ENCODE results near the gene DPM3.

Gene DPM3

GRCh38 chr1:155108296-155108695 lies 32.0 kb downstream of the DPM3 start:
- no peak for DNase-seq
- Histone ChIP-seq H3K36me3 (replicated peaks) (no peaks in the 10 kb centered on the region), H3K4me3 (ENCODE audit: low read depth, low read length) (no peak overlapping the region), H3K27ac (no peak overlapping the region), H3K27me3 (replicated peaks) (peaks cover 3% of the 10 kb centered on the region)
- in situ Hi-C loops (cut with HindIII; ENCODE audit: low pct_ligation_motif_present, low sequenced_read_pairs) = no loop called here
- TF ChIP-seq, protein P1, sequence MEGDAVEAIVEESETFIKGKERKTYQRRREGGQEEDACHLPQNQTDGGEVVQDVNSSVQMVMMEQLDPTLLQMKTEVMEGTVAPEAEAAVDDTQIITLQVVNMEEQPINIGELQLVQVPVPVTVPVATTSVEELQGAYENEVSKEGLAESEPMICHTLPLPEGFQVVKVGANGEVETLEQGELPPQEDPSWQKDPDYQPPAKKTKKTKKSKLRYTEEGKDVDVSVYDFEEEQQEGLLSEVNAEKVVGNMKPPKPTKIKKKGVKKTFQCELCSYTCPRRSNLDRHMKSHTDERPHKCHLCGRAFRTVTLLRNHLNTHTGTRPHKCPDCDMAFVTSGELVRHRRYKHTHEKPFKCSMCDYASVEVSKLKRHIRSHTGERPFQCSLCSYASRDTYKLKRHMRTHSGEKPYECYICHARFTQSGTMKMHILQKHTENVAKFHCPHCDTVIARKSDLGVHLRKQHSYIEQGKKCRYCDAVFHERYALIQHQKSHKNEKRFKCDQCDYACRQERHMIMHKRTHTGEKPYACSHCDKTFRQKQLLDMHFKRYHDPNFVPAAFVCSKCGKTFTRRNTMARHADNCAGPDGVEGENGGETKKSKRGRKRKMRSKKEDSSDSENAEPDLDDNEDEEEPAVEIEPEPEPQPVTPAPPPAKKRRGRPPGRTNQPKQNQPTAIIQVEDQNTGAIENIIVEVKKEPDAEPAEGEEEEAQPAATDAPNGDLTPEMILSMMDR (IDR thresholded peaks at IDR 0.05; ENCODE audit: low read depth, low read length, missing control alignments) = no peak

DNA sequence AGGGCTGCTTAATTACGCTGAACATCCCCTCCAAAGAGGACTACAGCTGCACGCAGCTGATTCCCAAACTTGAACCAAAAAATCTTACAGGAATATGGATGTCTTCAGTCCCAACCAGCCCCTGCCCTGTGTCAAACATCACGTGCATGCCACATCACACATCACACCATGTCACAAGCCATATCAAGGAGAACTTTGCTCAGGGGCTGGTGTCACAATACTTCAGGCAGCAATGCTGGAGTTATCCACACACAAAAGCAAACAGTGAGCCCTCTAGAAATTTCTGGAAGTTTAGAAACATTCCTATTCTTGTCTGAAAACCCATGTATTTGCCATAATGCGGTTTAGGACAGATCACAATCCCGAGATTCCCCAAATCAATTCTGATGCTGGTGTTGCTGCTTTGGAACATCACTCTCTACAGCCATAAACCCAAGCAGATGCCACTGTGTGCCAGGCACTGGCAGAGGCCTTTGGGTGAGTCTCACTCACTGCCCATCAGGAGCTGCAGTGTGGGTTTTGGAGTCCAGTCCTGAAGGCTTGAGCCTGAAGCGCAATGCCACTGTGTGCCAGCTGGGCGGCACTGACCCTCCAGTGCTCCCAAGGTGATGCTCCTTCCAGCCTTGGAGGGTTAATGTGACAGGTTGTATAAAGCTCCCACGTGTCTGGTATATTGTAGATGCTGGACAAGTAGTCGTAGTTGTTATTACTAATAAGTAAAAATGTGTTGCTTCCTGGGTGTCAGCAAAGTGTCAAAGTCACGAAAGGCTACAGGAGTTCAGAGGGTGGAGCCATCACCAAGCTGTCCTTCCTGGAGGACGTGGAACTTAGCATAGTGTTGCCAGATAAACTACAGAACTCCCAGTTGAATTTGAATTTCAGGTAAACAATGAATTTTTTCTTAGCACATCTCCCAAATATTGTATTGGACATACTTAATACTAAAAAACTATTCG lies 32.7 kb downstream of the DPM3 start:
- H3K27me3 ChIP-seq (replicated peaks) = peaks cover 3% of the 10 kb centered on the region
- TF ChIP-seq, protein P1 (IDR thresholded peaks at IDR 0.05; ENCODE audit: low read depth, low read length, missing control alignments) = no peak
- no peak overlapping the region for H3K27ac ChIP-seq
- H3K4me3 ChIP-seq (ENCODE audit: low read depth, low read length) = no peak overlapping the region
- no peak for DNase-seq
- no peaks in the 10 kb centered on the region for H3K36me3 ChIP-seq (replicated peaks)
- in situ Hi-C loops (cut with HindIII; ENCODE audit: low pct_ligation_motif_present, low sequenced_read_pairs) = no loop called here

- Histone ChIP-seq H3K27me3 (replicated peaks) (peaks cover 3% of the 10 kb centered on the region), H3K36me3 (replicated peaks) (no peaks in the 10 kb centered on the region), H3K27ac (no peak overlapping the region), H3K4me3 (ENCODE audit: low read depth, low read length) (no peak overlapping the region)
- in situ Hi-C loops (cut with HindIII; ENCODE audit: low pct_ligation_motif_present, low sequenced_read_pairs) = no loop called here
- no peak for DNase-seq
- TF ChIP-seq, protein P1 (IDR thresholded peaks at IDR 0.05; ENCODE audit: low read depth, low read length, missing control alignments) = no peak
These were observed 33.5 kb downstream of the DPM3 start for GRCh38 chr1:155106862-155107261.

- TF ChIP-seq, protein P1 (IDR thresholded peaks at IDR 0.05; ENCODE audit: low read depth, low read length, missing control alignments) = no peak
- in situ Hi-C loops (cut with HindIII; ENCODE audit: low pct_ligation_motif_present, low sequenced_read_pairs) = no loop called here
- H3K4me3 ChIP-seq (ENCODE audit: low read depth, low read length) = no peak overlapping the region
- H3K36me3 ChIP-seq (replicated peaks) = no peaks in the 10 kb centered on the region
- no peak overlapping the region for H3K27ac ChIP-seq
- no peak for DNase-seq
- peaks cover 3% of the 10 kb centered on the region for H3K27me3 ChIP-seq (replicated peaks)
These were observed 34.7 kb downstream of the DPM3 start for GRCh38 chr1:155105604-155106011.

GRCh38 chr1:155104605-155105534 lies 35.5 kb downstream of the DPM3 start:
- in situ Hi-C loops (cut with HindIII; ENCODE audit: low pct_ligation_motif_present, low sequenced_read_pairs) = no loop called here

More at GRCh38 chr1:155104605-155105534, 35.5 kb downstream of the DPM3 start:
- Histone ChIP-seq H3K36me3 (replicated peaks) (no peaks in the 10 kb centered on the region), H3K4me3 (ENCODE audit: low read depth, low read length) (no peak overlapping the region), H3K27ac (no peak overlapping the region), H3K27me3 (replicated peaks) (peaks cover 3% of the 10 kb centered on the region)
- TF ChIP-seq, protein P1 (IDR thresholded peaks at IDR 0.05; ENCODE audit: low read depth, low read length, missing control alignments) = no peak
- DNase-seq = no peak

All from brain microvascular endothelial cell (primary cell).